K562 (cell line): Measurements from ENCODE around the gene FN3K. TPM values are rescaled to one million over a fixed set of nuclear protein-coding genes. Genes with fewer than 3 reads are reported as not detected.

Experiments
- ATAC-seq: fragments of 200-7000 bp; cut with Tn5 transposase; 3 replicates; pipeline ENCODE4 v1.9.1; 2020; ENCODE audit warnings: moderate library complexity
- BruUV-seq: library from RNA; stranded (reverse); fragments of 400-500 nt; replicated peaks from 2 replicates; lab custom pipeline; 2021; lab: Mats Ljungman, UMichigan
- CTCF ChIA-PET: fragments of 300-600 bp; formaldehyde crosslinking; extraction: SDS; loops from one replicate; lab custom pipeline; 2021; ENCODE audit warnings: low intra/inter-chr PET ratio; lab: Yijun Ruan, JAX
- POLR2A ChIA-PET: fragments of 300-600, 350-650 bp; sonication (Branson Sonifier 250); formaldehyde crosslinking; extraction: SDS; loops from one replicate; lab custom pipeline; 2021; ENCODE audit warnings: antibody characterized with exemption, inconsistent platforms; lab: Yijun Ruan, JAX
- DNase-seq, 4 experiments: peaks; one replicate each; pipeline versions ENCODE4 v3.0.0 to v3.0.0-alpha.2; 2011 to 2018; ENCODE audit warnings: low spot score in 3 of 4, mixed read lengths in 3 of 4; ENCODE audit errors: extremely low read depth in 1 of 4
- FAIRE-seq: peaks from 2 replicates; lab custom pipeline; 2011; peaks lifted over from hg19 to GRCh38; lab: Jason Lieb, UNC
- H2AFZ ChIP-seq: 2 replicates; pipeline ENCODE4 v1.6.0; 2011; ENCODE audit warnings: low read depth, low read length, control low read depth, inconsistent platforms
- H3K27ac ChIP-seq: fragments of 200-600 bp; 3 replicates; pipeline ENCODE4 v1.8.0; 2011; ENCODE audit warnings: low read depth, mild to moderate bottlenecking, control low read depth, inconsistent platforms, low read length, moderate library complexity, mixed read lengths; ENCODE audit errors: extremely low read depth
- H3K27me3 ChIP-seq, 2 experiments: fragments of 300-600 bp in 1 of 2; 2 replicates in 1 of 2; 3 replicates in 1 of 2; pipeline versions ENCODE4 v1.6.0 to v1.8.0; 2011; ENCODE audit warnings: inconsistent platforms in 2 of 2, low read length in 2 of 2, mild to moderate bottlenecking in 1 of 2, mixed read lengths in 1 of 2, moderate library complexity in 1 of 2; ENCODE audit not compliant: control insufficient read depth in 2 of 2, insufficient read depth in 2 of 2
- H3K36me3 ChIP-seq: fragments of 300-600 bp; 3 replicates; pipeline ENCODE4 v1.8.0; 2011; ENCODE audit warnings: mild to moderate bottlenecking, low read length, inconsistent platforms; ENCODE audit not compliant: control insufficient read depth, insufficient read depth
- H3K4me1 ChIP-seq, 2 experiments: fragments of 200-600 bp in 1 of 2; replicated peaks in 1 of 2; 2 replicates in 1 of 2; 3 replicates in 1 of 2; pipeline versions ENCODE4 v1.5.1 to v1.8.0; 2011; ENCODE audit warnings: inconsistent platforms in 2 of 2, low read length in 2 of 2, mild to moderate bottlenecking in 1 of 2, mixed read lengths in 1 of 2, moderate library complexity in 1 of 2; ENCODE audit not compliant: control insufficient read depth in 2 of 2, insufficient read depth in 2 of 2
- H3K4me2 ChIP-seq: 2 replicates; pipeline ENCODE4 v1.6.1; 2011; ENCODE audit warnings: low read length, control low read depth, inconsistent platforms, mixed read lengths; ENCODE audit not compliant: insufficient read depth
- H3K4me3 ChIP-seq: fragments of 200-600 bp; sonication (generic), shearing (Covaris generic); 2 replicates; pipeline ENCODE4 v1.5.1; 2016; ENCODE audit warnings: control low read depth, inconsistent platforms
- H3K79me2 ChIP-seq: fragments of 200-600 bp; 3 replicates; pipeline ENCODE4 v1.8.0; 2011; ENCODE audit warnings: low read length, inconsistent platforms; ENCODE audit not compliant: control insufficient read depth, insufficient read depth
- H3K9ac ChIP-seq, 2 experiments: 2 replicates each; pipeline versions ENCODE4 v1.6.0 to v1.6.1; 2011; ENCODE audit warnings: low read depth in 2 of 2, low read length in 2 of 2, control low read depth in 1 of 2, inconsistent platforms in 1 of 2, mild to moderate bottlenecking in 1 of 2, mixed read lengths in 1 of 2; ENCODE audit not compliant: insufficient read depth in 1 of 2
- H3K9me1 ChIP-seq: one replicate; pipeline ENCODE4 v1.6.0; 2011; ENCODE audit warnings: inconsistent platforms, mild to moderate bottlenecking, low read length, moderate library complexity; ENCODE audit not compliant: control insufficient read depth, insufficient read depth
- H3K9me3 ChIP-seq: replicated peaks from 2 replicates; pipeline ENCODE4 v1.5.1; 2011; ENCODE audit warnings: low read depth, low read length, inconsistent platforms; ENCODE audit not compliant: control insufficient read depth, insufficient read depth
- H4K20me1 ChIP-seq: replicated peaks from 2 replicates; pipeline ENCODE4 v1.6.1; 2011; ENCODE audit warnings: low read length, inconsistent platforms, mixed read lengths; ENCODE audit not compliant: control insufficient read depth, insufficient read depth
- ATF7 ChIP-seq: fragments of 450-650 bp; IDR thresholded peaks from 2 replicates; pipeline ENCODE4 v1.7.1; 2014; ENCODE audit warnings: mild to moderate bottlenecking, moderate library complexity
- CHD1 ChIP-seq: fragments of 200-600 bp; sonication (generic); IDR thresholded peaks from one replicate; pipeline ENCODE4 v1.6.1; 2012; ENCODE audit warnings: mild to moderate bottlenecking, moderate library complexity, low read length, inconsistent platforms
- MXI1 ChIP-seq: IDR thresholded peaks from 2 replicates; pipeline ENCODE4 v1.6.1; 2011; ENCODE audit warnings: low read depth, mild to moderate bottlenecking, improper control_type of control experiment, low read length
- NFRKB ChIP-seq: fragments of 450-650 bp; IDR thresholded peaks from 2 replicates; pipeline ENCODE4 v1.6.1; 2016; ENCODE audit warnings: low read depth
- POLR2B ChIP-seq: fragments of 450-650 bp; IDR thresholded peaks from 2 replicates; pipeline ENCODE4 v1.6.1; 2018; ENCODE audit warnings: low read depth; ENCODE audit not compliant: partially characterized antibody
- SIN3A ChIP-seq, 2 experiments: fragments of 150-350 bp in 1 of 2; IDR thresholded peaks; 2 replicates each; pipeline ENCODE4 v1.6.1; 2011 to 2016; ENCODE audit warnings: borderline replicate concordance in 2 of 2, low read depth in 2 of 2, low read length in 2 of 2, mild to moderate bottlenecking in 2 of 2, moderate library complexity in 2 of 2; ENCODE audit not compliant: control insufficient read depth in 1 of 2
- TOE1 ChIP-seq, 2 experiments: fragments of 450-650 bp in 1 of 2; sonication (generic) in 1 of 2; formaldehyde crosslinking in 1 of 2; IDR thresholded peaks; 2 replicates each; pipeline versions ENCODE4 v1.7.1 to v1.8.0; 2016 to 2022; ENCODE audit warnings: borderline replicate concordance in 2 of 2, mild to moderate bottlenecking in 2 of 2, antibody characterized with exemption in 1 of 2, inconsistent platforms in 1 of 2, low read depth in 1 of 2, missing genetic modification reagents in 1 of 2, moderate library complexity in 1 of 2
- WGBS: fragments of 100-300 bp; shearing (Covaris generic); methylation state at CpG from one replicate; pipeline ENCODE4 v1.1.6; 2016; ENCODE audit warnings: low coverage, mixed read lengths; ENCODE audit not compliant: insufficient coverage; ENCODE audit errors: missing lambda C conversion rate; 5-methylcytosine and 5-hydroxymethylcytosine counted together
- in situ Hi-C: fragments of 300-500 bp; cut with MboI; formaldehyde crosslinking; loops from 4 replicates; pipeline ENCODE4 v1.15.0; 2018; ENCODE audit warnings: inconsistent platforms, mixed read lengths
- intact Hi-C: fragments of 100-400 bp; cut with micrococcal nuclease; formaldehyde crosslinking; loops from 2 replicates; pipeline ENCODE4 v1.14.2; 2022
- polyA plus RNA-seq, 8 experiments: library from polyadenylated mRNA; depleted of rRNA in 4 of 8; stranded (reverse) in 5 of 8; unstranded in 3 of 8; fragments of >200 nt; fragmentation: Nextera tagmentation in 2 of 8; fragmentation: Illumina TruSeq in 1 of 8; extraction: Ambion mirVana in 2 of 8; extraction: Trizol in 1 of 8; gene quantifications; 2 replicates each; pipeline versions ENCODE4 v1.2.1 to v1.2.3, GENCODE V29; 2011 to 2014; ENCODE audit warnings: inconsistent platforms in 1 of 8, missing spikeins in 1 of 8
- total RNA-seq, 7 experiments: library from RNA; depleted of rRNA in 6 of 7; stranded (reverse); fragments of >200 nt in 6 of 7; fragmentation: Illumina TruSeq in 2 of 7; extraction: Trizol in 2 of 7; gene quantifications; 2 replicates each; pipeline versions ENCODE4 v1.2.1 to v1.2.3, GENCODE V29; 2011 to 2021; ENCODE audit warnings: low replicate concordance in 1 of 7
- TF ChIP-seq, protein P1 (sequence below): fragments of 250-450 bp; sonication (Bioruptor Pico); IDR thresholded peaks from 2 replicates; pipeline ENCODE4 v1.8.0; 2021; ENCODE audit warnings: mild to moderate bottlenecking, moderate library complexity

Gene FN3K
- total and polyA plus RNA-seq, 9 of the 15 experiments (the other 6 are each of a cell fraction or from before 2014, with no cell fraction given): 0.08 to 22.7 (median 3.8) TPM

DNA sequence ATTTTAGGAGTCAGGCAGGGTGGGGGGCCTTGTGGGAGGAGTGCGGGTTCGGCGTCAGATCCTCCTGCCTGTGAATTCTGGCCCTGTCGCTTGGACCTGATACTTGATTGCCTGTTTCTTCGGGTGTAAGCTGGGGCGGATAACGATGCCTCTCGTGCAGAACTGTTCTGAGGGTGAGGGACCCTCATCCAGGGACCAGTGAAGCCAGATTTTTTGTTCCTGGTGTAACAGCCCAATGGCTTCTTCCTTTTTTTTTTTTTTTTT is 17.7 kb downstream of the FN3K start:
- Histone ChIP-seq H3K27me3 (no peaks in the 10 kb centered on the region), H4K20me1 (no peaks in the 10 kb centered on the region), H3K9me1 (peaks cover 2% of the 10 kb centered on the region), H3K9me3 (peaks cover 12% of the 10 kb centered on the region), H3K9ac (peak overlapping the region; percentile 77 to 85; a peak in 3 of 4 replicates), H3K4me2 (peak overlapping the region; percentile 93), H2AFZ (no peak overlapping the region), H3K79me2 (peaks cover 42% of the 10 kb centered on the region), H3K4me3 (peak overlapping the region; percentile 94), H3K27ac (no peak overlapping the region), H3K4me1 (peaks cover 24 to 38% of the 10 kb centered on the region in 2 experiments), H3K36me3 (peaks cover 38% of the 10 kb centered on the region)
- TF ChIP-seq TOE1 (IDR thresholded peaks at IDR 0.05; ENCODE audit: borderline replicate concordance) (no peak), TOE1 (CRISPR knock-in tag; IDR thresholded peaks at IDR 0.05; ENCODE audit: borderline replicate concordance, low read depth) (no peak), NFRKB (no peak), SIN3A (IDR thresholded peaks at IDR 0.05; ENCODE audit: borderline replicate concordance in 2 of 2, control insufficient read depth in 1 of 2, low read depth in 2 of 2, low read length in 2 of 2) (peak in 1 of 2 experiments; percentile 28; a peak in 1 of 4 replicates), ATF7 (no peak), MXI1 (no peak), CHD1 (peak; percentile 6), POLR2B (no peak)
- TF ChIP-seq, protein P1, sequence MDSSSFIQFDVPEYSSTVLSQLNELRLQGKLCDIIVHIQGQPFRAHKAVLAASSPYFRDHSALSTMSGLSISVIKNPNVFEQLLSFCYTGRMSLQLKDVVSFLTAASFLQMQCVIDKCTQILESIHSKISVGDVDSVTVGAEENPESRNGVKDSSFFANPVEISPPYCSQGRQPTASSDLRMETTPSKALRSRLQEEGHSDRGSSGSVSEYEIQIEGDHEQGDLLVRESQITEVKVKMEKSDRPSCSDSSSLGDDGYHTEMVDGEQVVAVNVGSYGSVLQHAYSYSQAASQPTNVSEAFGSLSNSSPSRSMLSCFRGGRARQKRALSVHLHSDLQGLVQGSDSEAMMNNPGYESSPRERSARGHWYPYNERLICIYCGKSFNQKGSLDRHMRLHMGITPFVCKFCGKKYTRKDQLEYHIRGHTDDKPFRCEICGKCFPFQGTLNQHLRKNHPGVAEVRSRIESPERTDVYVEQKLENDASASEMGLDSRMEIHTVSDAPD (CRISPR knock-in tag): no peak
- ChIA-PET POLR2A (interaction anchor here (0.6 to 0.7 kb wide), 2 partner anchors 23 to 177 kb away, joined by 3 to 4 read pairs; no protein-coding TSS in a partner anchor), CTCF (no interaction called here)
- DNase-seq (peak in 1 of 4 experiments; percentile 34), ATAC-seq (no peak), FAIRE-seq (peak; percentile 35)
- 24% methylated on average over 8 of the region's 8 CpGs for WGBS
- no TSS peak for BruUV-seq
- in situ Hi-C loops (no loop called here), intact Hi-C loops (loop anchor here (5.0 kb wide), 1 partner anchor 36 kb away; the partner anchor contains the start of gene FN3KRP)
